Tibial artery (tissue), 4 donors: ENCODE measurements around the gene CTBS.
"Not testable (repeated sequence)": the region's sequence is repeated elsewhere in the genome, so short reads cannot be mapped to it uniquely, and the experiment has no call there.

ENCODE experiments used
- DNase-seq, 2 donors: peaks; one replicate each; pipeline ENCODE4 v3.0.0-alpha.2; 2019
- H3K27ac ChIP-seq, 2 donors: fragments of 200-600 bp; sonication (generic) in 1 of 2; 1 replicate in 1 of 2; 2 replicates in 1 of 2; pipeline ENCODE4 v1.5.1; 2018 to 2019; ENCODE audit warnings: mild to moderate bottlenecking in 1 of 2
- H3K27me3 ChIP-seq, 2 donors: fragments of 200-600 bp; sonication (generic) in 1 of 2; one replicate each; pipeline versions ENCODE4 v1.5.1 to v1.6.0; 2016 to 2019
- H3K36me3 ChIP-seq, 3 donors: fragments of 200-600 bp; sonication (generic) in 2 of 3; one replicate each; pipeline ENCODE4 v1.5.1; 2016 to 2019; ENCODE audit warnings: mild to moderate bottlenecking in 2 of 3
- H3K4me1 ChIP-seq, 4 donors: fragments of 200-600 bp; sonication (generic) in 2 of 4; 1 replicate in 3 of 4; 2 replicates in 1 of 4; pipeline ENCODE4 v1.5.1; 2016 to 2019
- H3K4me3 ChIP-seq, 2 donors: fragments of 200-600 bp; sonication (generic) in 1 of 2; 1 replicate in 1 of 2; 2 replicates in 1 of 2; pipeline ENCODE4 v1.5.1; 2018 to 2019; ENCODE audit warnings: mild to moderate bottlenecking in 2 of 2
- H3K9me3 ChIP-seq, 3 donors: fragments of 200-600 bp; sonication (generic) in 1 of 3; one replicate each; pipeline ENCODE4 v1.5.1; 2016 to 2019
- intact Hi-C: fragments of 100-400 bp; cut with DNase I; formaldehyde crosslinking; loops from one replicate; pipeline ENCODE4 v1.15.0; 2023; ENCODE audit warnings: low total_unique reads
- TF ChIP-seq, protein P1 (sequence below), 2 experiments: fragments of 200-600 bp in 1 of 2; fragments of 450-650 bp in 1 of 2; IDR thresholded peaks; one replicate each; pipeline ENCODE4 v1.5.1; 2017 to 2019; ENCODE audit warnings: antibody characterized with exemption in 2 of 2, mild to moderate bottlenecking in 1 of 2, moderate library complexity in 1 of 2

The CTBS gene

DNA sequence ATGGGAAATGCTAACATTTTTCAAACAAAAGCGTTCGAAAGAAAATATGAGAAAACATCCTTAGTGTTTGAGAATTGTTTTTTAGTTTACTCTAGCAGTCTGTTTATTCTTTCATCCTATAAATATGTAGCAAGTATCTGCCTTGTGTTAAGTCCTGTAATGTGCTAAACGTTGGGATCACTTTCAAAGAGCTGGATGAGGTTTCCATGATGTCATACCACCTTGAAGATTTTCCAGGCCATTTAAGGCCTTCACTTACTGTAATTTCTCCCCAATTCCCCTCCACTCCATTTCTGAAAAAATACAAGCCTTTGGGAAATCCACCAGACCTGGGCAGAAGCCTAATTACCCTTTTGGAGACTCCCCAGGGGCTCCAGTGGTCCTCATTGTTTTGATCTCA is 24.2 kb upstream of the CTBS start:
- Histone ChIP-seq H3K4me3 (no peak overlapping the region), H3K4me1 (peaks cover 0 to 40% (median 20%) of the 10 kb centered on the region in 4 donors), H3K27ac (peak overlapping the region; percentile 8 to 77), H3K27me3 (no peaks in the 10 kb centered on the region), H3K9me3 (peaks cover 0 to 4% (median 0%) of the 10 kb centered on the region in 3 donors), H3K36me3 (no peaks in the 10 kb centered on the region)
- intact Hi-C loops: no loop called here
- TF ChIP-seq, protein P1, sequence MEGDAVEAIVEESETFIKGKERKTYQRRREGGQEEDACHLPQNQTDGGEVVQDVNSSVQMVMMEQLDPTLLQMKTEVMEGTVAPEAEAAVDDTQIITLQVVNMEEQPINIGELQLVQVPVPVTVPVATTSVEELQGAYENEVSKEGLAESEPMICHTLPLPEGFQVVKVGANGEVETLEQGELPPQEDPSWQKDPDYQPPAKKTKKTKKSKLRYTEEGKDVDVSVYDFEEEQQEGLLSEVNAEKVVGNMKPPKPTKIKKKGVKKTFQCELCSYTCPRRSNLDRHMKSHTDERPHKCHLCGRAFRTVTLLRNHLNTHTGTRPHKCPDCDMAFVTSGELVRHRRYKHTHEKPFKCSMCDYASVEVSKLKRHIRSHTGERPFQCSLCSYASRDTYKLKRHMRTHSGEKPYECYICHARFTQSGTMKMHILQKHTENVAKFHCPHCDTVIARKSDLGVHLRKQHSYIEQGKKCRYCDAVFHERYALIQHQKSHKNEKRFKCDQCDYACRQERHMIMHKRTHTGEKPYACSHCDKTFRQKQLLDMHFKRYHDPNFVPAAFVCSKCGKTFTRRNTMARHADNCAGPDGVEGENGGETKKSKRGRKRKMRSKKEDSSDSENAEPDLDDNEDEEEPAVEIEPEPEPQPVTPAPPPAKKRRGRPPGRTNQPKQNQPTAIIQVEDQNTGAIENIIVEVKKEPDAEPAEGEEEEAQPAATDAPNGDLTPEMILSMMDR (IDR thresholded peaks at IDR 0.05): no peak
- DNase-seq: no peak

DNA sequence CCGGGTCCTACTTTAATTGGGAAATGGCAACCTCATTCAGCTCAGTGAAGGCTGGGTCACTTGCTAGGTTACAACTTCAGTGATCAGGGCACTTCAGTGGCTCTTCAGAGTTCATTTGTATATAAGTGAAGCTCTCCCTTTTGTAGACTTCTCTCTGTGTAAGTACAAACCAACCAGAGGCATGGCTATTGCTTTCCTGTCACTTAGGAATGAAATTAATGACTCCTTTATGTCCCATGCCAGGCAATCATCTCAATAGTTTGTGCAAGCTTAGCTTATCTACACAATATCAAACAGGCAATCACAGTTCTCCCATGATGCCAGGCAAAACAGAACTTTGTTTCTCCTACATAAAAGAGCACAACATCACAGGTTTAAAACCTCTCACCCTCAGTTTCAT is 22.8 kb upstream of the CTBS start:
- Histone ChIP-seq H3K36me3 (no peaks in the 10 kb centered on the region), H3K9me3 (peaks cover 0 to 4% (median 0%) of the 10 kb centered on the region in 3 donors), H3K4me1 (peaks cover 0 to 32% (median 17%) of the 10 kb centered on the region in 4 donors), H3K27me3 (no peaks in the 10 kb centered on the region), H3K4me3 (no peak overlapping the region), H3K27ac (no peak overlapping the region)
- intact Hi-C loops: no loop called here
- DNase-seq: no peak
- TF ChIP-seq, protein P1 (IDR thresholded peaks at IDR 0.05): no peak

DNA sequence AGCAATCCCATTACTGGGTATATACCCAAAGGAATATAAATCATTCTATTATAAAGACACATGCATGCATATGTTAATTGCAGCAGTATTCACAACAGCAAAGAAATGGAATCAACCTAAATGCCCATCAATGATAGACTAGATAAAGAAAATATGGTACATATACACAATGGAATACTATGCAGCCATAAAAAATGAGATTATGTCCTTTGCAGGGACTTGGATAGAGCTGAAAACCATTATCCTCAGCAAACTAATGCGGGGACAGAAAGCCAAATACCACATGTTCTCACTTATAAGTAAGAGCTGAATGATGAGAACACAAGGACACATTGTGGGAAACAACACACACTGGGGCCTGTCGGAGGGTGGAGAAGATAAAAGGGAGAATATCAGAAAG is 20.7 kb upstream of the CTBS start:
- H3K4me3 ChIP-seq, DNase-seq, H3K27ac ChIP-seq, intact Hi-C loops, H3K9me3 ChIP-seq, H3K27me3 ChIP-seq, H3K36me3 ChIP-seq: not testable (repeated sequence)
- H3K4me1 ChIP-seq: peaks cover 0 to 20% (median 12%) of the 10 kb centered on the region in 4 donors

DNA sequence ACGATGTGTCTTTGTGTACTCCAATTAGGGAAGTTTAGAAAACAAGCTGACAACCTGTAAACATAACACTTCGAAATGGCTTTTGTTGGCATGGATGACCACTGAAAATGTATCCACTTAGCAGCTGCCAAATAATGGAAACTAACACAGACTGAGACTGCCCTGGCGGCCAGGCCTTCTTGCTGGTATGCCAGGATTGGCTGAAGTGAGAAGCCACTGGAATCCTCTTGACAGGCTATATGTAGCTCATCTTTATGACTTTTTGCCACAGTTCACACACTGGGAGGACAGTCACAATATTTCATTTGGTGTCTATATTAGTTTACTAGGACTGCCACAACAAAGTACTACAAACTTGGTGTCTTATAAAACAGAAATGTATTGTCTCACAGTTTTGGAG is 12.9 kb upstream of the CTBS start:
- no peak overlapping the region for H3K4me3 ChIP-seq
- DNase-seq: no peak
- TF ChIP-seq, protein P1 (IDR thresholded peaks at IDR 0.05): no peak
- intact Hi-C loops: no loop called here
- no peaks in the 10 kb centered on the region for H3K36me3 ChIP-seq
- H3K27ac ChIP-seq: no peak overlapping the region
- no peaks in the 10 kb centered on the region for H3K9me3 ChIP-seq
- no peaks in the 10 kb centered on the region for H3K4me1 ChIP-seq
- no peaks in the 10 kb centered on the region for H3K27me3 ChIP-seq

DNA sequence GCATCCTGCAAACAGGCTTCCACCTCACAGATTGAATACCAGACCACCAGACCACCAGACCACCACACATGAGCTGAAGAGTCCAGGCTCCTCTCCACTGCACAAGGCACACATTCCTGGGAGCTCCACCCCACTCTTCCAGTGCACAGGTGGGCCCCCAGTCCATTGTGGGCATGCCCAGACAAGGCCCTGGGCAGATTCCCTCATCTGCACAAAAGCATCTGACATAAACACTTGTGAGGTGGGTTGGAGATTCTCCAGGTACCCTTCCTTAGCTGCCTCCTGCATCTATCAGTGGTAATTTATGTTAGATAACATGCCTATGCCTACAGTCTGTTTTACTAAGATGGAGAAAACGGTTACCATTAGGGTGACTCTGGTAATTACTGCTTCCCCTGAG is 11.6 kb upstream of the CTBS start:
- intact Hi-C loops: no loop called here

DNA sequence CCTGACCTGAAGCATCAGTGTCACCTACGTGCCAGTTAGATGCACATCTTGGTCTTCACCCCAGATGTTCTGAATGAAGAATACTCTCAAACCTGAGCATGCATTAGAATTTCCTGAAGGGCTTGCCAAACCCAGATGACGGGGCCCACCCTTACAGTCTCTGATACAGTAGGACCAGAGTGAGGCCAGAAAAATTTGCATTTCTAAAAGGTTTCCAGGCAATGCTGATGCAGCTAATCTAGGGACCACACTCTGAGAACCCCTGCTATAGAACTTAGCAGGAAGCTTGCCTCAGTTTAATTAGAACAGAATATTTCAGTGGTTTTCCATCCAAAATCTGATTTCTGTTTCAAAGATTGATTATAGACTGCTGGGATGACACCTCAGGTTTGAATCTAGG is 9.9 kb upstream of the CTBS start:
- H3K27me3 ChIP-seq: no peaks in the 10 kb centered on the region
- H3K4me3 ChIP-seq: no peak overlapping the region
- H3K9me3 ChIP-seq: no peaks in the 10 kb centered on the region
- intact Hi-C loops: no loop called here
- no peak for DNase-seq
- H3K27ac ChIP-seq: no peak overlapping the region
- no peaks in the 10 kb centered on the region for H3K4me1 ChIP-seq
- no peaks in the 10 kb centered on the region for H3K36me3 ChIP-seq
- TF ChIP-seq, protein P1 (IDR thresholded peaks at IDR 0.05): no peak

More for the DNA sequence above, 11.6 kb upstream of the CTBS start:
- H3K27me3 ChIP-seq: no peaks in the 10 kb centered on the region
- no peaks in the 10 kb centered on the region for H3K9me3 ChIP-seq
- DNase-seq: no peak
- H3K27ac ChIP-seq: no peak overlapping the region
- H3K4me3 ChIP-seq: no peak overlapping the region
- TF ChIP-seq, protein P1 (IDR thresholded peaks at IDR 0.05): no peak
- no peaks in the 10 kb centered on the region for H3K4me1 ChIP-seq
- no peaks in the 10 kb centered on the region for H3K36me3 ChIP-seq
